CD8-positive, alpha-beta memory T cell (primary cell): ENCODE measurements around the gene CDADC1. TPM values are rescaled to one million over a fixed set of nuclear protein-coding genes. Genes with fewer than 3 reads are reported as not detected.

ENCODE experiments used
- CTCF ChIA-PET: fragments of 350-600 bp; sonication (Branson Sonifier 250); formaldehyde crosslinking; loops from one replicate; lab custom pipeline; 2021; ENCODE audit warnings: antibody characterized with exemption; lab: Charles Lee
- POLR2A ChIA-PET: fragments of 350-600 bp; sonication (Branson Sonifier 250); formaldehyde crosslinking; loops from one replicate; lab custom pipeline; 2021; ENCODE audit warnings: antibody characterized with exemption; lab: Charles Lee
- DNase-seq, 5 donors: peaks; one replicate each; pipeline versions ENCODE4 v3.0.0 to v3.0.0-alpha.2; 2020 to 2022; ENCODE audit warnings: mixed read lengths in 1 of 5
- H3K27ac ChIP-seq: one replicate; pipeline ENCODE4 v1.7.0; 2013; ENCODE audit warnings: low read depth, mild to moderate bottlenecking, low read length, moderate library complexity
- H3K27me3 ChIP-seq: 2 replicates; pipeline ENCODE4 v1.7.0; 2013; ENCODE audit warnings: low read length, mild to moderate bottlenecking; ENCODE audit not compliant: insufficient read depth, poor library complexity, severe bottlenecking
- H3K36me3 ChIP-seq: 2 replicates; pipeline ENCODE4 v1.7.0; 2013; ENCODE audit warnings: mild to moderate bottlenecking, low read length, moderate library complexity; ENCODE audit not compliant: insufficient read depth
- H3K4me1 ChIP-seq: 2 replicates; pipeline ENCODE4 v1.7.0; 2013; ENCODE audit warnings: mild to moderate bottlenecking, low read length, moderate library complexity; ENCODE audit not compliant: insufficient read depth
- H3K4me3 ChIP-seq: 2 replicates; pipeline ENCODE4 v1.7.0; 2013; ENCODE audit warnings: mild to moderate bottlenecking, low read length
- H3K9me3 ChIP-seq: 2 replicates; pipeline ENCODE4 v1.7.0; 2013; ENCODE audit warnings: mild to moderate bottlenecking, low read length
- H3K27ac Mint-ChIP-seq, 8 donors: one replicate each; pipeline ENCODE4 v1.8.0; 2020 to 2021; ENCODE audit warnings: mixed read lengths in 8 of 8, mild to moderate bottlenecking in 6 of 8, inconsistent platforms in 3 of 8, moderate library complexity in 3 of 8
- H3K27me3 Mint-ChIP-seq, 2 donors: one replicate each; pipeline ENCODE4 v1.8.0; 2020 to 2021; ENCODE audit warnings: mixed read lengths in 2 of 2, mild to moderate bottlenecking in 1 of 2, moderate library complexity in 1 of 2
- H3K36me3 Mint-ChIP-seq, 3 donors: one replicate each; pipeline ENCODE4 v1.8.0; 2020 to 2021; ENCODE audit warnings: mixed read lengths in 3 of 3, inconsistent platforms in 1 of 3, mild to moderate bottlenecking in 1 of 3
- H3K4me1 Mint-ChIP-seq, 3 donors: one replicate each; pipeline ENCODE4 v1.8.0; 2020 to 2021; ENCODE audit warnings: mixed read lengths in 3 of 3, inconsistent platforms in 1 of 3, mild to moderate bottlenecking in 1 of 3
- H3K4me3 Mint-ChIP-seq, 7 donors: one replicate each; pipeline ENCODE4 v1.8.0; 2020 to 2021; ENCODE audit warnings: mixed read lengths in 7 of 7, mild to moderate bottlenecking in 6 of 7, moderate library complexity in 4 of 7, inconsistent platforms in 2 of 7
- H3K9me3 Mint-ChIP-seq, 5 donors: one replicate each; pipeline ENCODE4 v1.8.0; 2020 to 2022; ENCODE audit warnings: mixed read lengths in 5 of 5, mild to moderate bottlenecking in 3 of 5, moderate library complexity in 2 of 5, inconsistent platforms in 1 of 5
- polyA plus RNA-seq: library from polyadenylated mRNA; unstranded; fragments of 300-500 nt; fragmentation: Illumina TruSeq; gene quantifications from one replicate; pipeline ENCODE4 v1.2.3, GENCODE V29; 2021
- total RNA-seq, 2 experiments: library from RNA; stranded (reverse); gene quantifications; one replicate each; pipeline ENCODE4 v1.2.3, GENCODE V29; 2021

The CDADC1 gene
- total and polyA plus RNA-seq, 3 experiments from 2014 or later = 9.8 to 12.0 (median 10.8) TPM

GRCh38 chr13:49341941-49342340 is 94.2 kb downstream of the CDADC1 start:
- H3K9me3 ChIP-seq = no peaks in the 10 kb centered on the region
- no peaks in the 10 kb centered on the region for H3K4me1 ChIP-seq
- Mint-ChIP-seq H3K27me3 (no peaks in the 10 kb centered on the region), H3K36me3 (peaks cover 7 to 9% (median 8%) of the 10 kb centered on the region in 3 donors), H3K27ac (no peak overlapping the region), H3K4me3 (no peak overlapping the region), H3K4me1 (no peaks in the 10 kb centered on the region), H3K9me3 (no peaks in the 10 kb centered on the region)
- H3K27ac ChIP-seq = no peak overlapping the region
- ChIA-PET POLR2A (no interaction called here), CTCF (no interaction called here)
- no peaks in the 10 kb centered on the region for H3K36me3 ChIP-seq
- DNase-seq = no peak
- H3K4me3 ChIP-seq = no peak overlapping the region
- no peaks in the 10 kb centered on the region for H3K27me3 ChIP-seq

- Histone ChIP-seq H3K4me3 (no peak overlapping the region), H3K27ac (no peak overlapping the region), H3K9me3 (no peaks in the 10 kb centered on the region), H3K4me1 (no peaks in the 10 kb centered on the region), H3K36me3 (no peaks in the 10 kb centered on the region), H3K27me3 (no peaks in the 10 kb centered on the region)
- ChIA-PET POLR2A (no interaction called here), CTCF (no interaction called here)
- Mint-ChIP-seq H3K36me3 (peaks cover 7 to 9% (median 8%) of the 10 kb centered on the region in 3 donors), H3K9me3 (no peaks in the 10 kb centered on the region), H3K27me3 (no peaks in the 10 kb centered on the region), H3K4me1 (no peaks in the 10 kb centered on the region), H3K4me3 (no peak overlapping the region), H3K27ac (no peak overlapping the region)
- no peak for DNase-seq
These were observed 94.7 kb downstream of the CDADC1 start for GRCh38 chr13:49342454-49342853.

Other genes with a start within 250 kb of the CDADC1 start
- gene MLNR, start 27.6 kb upstream of the CDADC1 start, total RNA-seq = not detected
- 0.17 TPM for gene MLNR, start 27.6 kb upstream of the CDADC1 start, polyA plus RNA-seq
- 1 to 10 TPM; 5.8 to 7.4 TPM for gene CAB39L, start 196.1 kb downstream of the CDADC1 start, total RNA-seq
- gene CAB39L, start 196.1 kb downstream of the CDADC1 start, polyA plus RNA-seq = 4.7 TPM
- 10 to 100 TPM; 13.1 to 13.4 TPM for gene SETDB2, start 196.3 kb downstream of the CDADC1 start, total RNA-seq
- gene SETDB2, start 196.3 kb downstream of the CDADC1 start, polyA plus RNA-seq = 11.2 TPM
- 10 to 100 TPM; 39.1 to 43.5 TPM for gene PHF11, start 248.0 kb downstream of the CDADC1 start, total RNA-seq
- 92.6 TPM for gene PHF11, start 248.0 kb downstream of the CDADC1 start, polyA plus RNA-seq